WTC11 (cell line): ENCODE data around the gene SFXN1.
A peak's percentile ranks its signal among the peaks of the same experiment; 100 is the strongest.

Source experiments
- ETV6 ChIP-seq: sonication (generic); formaldehyde crosslinking; IDR thresholded peaks from 2 replicates; pipeline ENCODE4 v1.8.1; 2022; ENCODE audit warnings: mild to moderate bottlenecking, missing genetic modification reagents
- FOXP1 ChIP-seq: sonication (generic); formaldehyde crosslinking; IDR thresholded peaks from 2 replicates; pipeline ENCODE4 v1.8.0; 2022; ENCODE audit warnings: missing genetic modification reagents, mild to moderate bottlenecking, moderate library complexity, borderline replicate concordance
- TCF7 ChIP-seq: sonication (generic); formaldehyde crosslinking; IDR thresholded peaks from 2 replicates; pipeline ENCODE4 v1.8.0; 2022; ENCODE audit warnings: mild to moderate bottlenecking, low read depth, missing genetic modification reagents, moderate library complexity
- TF ChIP-seq, protein P1 (sequence below): sonication (generic); formaldehyde crosslinking; IDR thresholded peaks from 2 replicates; pipeline ENCODE4 v1.8.1; 2023; ENCODE audit warnings: mild to moderate bottlenecking, moderate library complexity, missing genetic modification reagents
- TF ChIP-seq, protein P2 (sequence below): sonication (generic); formaldehyde crosslinking; IDR thresholded peaks from 2 replicates; pipeline ENCODE4 v1.8.1; 2022; ENCODE audit warnings: mild to moderate bottlenecking, missing genetic modification reagents, moderate library complexity, borderline replicate concordance
- TF ChIP-seq, protein P3 (sequence below): fragments of 200-600 bp; IDR thresholded peaks from 2 replicates; pipeline ENCODE4 v1.8.0; 2022; ENCODE audit warnings: antibody characterized with exemption
- TF ChIP-seq, protein P4 (sequence below): sonication (generic); formaldehyde crosslinking; IDR thresholded peaks from 2 replicates; pipeline ENCODE4 v1.8.1; 2023; ENCODE audit warnings: mild to moderate bottlenecking, missing genetic modification reagents
- TF ChIP-seq, protein P5 (sequence below): sonication (generic); formaldehyde crosslinking; IDR thresholded peaks from 2 replicates; pipeline ENCODE4 v1.8.0; 2022; ENCODE audit warnings: mild to moderate bottlenecking, missing genetic modification reagents

DNA sequence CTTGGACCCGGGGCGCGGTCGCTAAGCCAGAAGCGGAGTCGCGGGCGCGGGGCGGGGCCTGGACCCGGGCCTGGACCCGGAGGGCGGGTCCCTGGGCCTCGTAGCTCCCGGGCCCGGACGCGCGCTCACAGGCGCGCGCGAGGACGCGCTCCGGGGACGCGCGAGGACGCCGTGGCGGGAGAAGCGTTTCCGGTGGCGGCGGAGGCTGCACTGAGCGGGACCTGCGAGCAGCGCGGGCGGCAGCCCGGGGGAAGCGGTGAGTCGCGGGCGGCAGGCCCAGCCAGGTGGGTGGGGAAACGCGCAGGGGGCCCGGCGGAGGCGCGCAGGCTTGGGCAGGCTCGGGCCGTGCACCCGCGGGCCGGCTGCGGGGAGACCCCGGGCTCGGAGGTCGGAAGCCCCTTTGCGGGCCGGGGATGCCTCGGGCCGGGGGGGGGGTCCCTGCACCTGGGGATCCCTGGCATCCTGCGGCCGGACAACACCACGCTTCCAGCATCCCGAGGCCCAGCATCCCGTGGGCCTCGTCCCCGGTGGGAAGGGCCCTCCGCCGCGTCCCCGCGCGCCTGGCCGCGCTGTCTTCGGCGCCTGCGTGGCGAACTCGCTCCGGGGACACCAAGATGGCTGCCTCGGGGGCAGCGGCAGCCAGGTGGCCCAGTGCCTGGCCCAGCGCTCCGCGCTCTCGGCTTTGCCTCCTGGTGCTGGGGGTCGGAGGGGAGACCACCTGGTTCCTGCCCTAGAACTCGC lies at the start of gene SFXN1:
- TF ChIP-seq, protein P1, sequence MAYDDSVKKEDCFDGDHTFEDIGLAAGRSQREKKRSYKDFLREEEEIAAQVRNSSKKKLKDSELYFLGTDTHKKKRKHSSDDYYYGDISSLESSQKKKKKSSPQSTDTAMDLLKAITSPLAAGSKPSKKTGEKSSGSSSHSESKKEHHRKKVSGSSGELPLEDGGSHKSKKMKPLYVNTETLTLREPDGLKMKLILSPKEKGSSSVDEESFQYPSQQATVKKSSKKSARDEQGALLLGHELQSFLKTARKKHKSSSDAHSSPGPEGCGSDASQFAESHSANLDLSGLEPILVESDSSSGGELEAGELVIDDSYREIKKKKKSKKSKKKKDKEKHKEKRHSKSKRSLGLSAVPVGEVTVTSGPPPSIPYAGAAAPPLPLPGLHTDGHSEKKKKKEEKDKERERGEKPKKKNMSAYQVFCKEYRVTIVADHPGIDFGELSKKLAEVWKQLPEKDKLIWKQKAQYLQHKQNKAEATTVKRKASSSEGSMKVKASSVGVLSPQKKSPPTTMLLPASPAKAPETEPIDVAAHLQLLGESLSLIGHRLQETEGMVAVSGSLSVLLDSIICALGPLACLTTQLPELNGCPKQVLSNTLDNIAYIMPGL (CRISPR knock-in tag) = peak; percentile 81
- TF ChIP-seq, protein P2, sequence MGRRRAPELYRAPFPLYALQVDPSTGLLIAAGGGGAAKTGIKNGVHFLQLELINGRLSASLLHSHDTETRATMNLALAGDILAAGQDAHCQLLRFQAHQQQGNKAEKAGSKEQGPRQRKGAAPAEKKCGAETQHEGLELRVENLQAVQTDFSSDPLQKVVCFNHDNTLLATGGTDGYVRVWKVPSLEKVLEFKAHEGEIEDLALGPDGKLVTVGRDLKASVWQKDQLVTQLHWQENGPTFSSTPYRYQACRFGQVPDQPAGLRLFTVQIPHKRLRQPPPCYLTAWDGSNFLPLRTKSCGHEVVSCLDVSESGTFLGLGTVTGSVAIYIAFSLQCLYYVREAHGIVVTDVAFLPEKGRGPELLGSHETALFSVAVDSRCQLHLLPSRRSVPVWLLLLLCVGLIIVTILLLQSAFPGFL (CRISPR knock-in tag) = no peak
- TF ChIP-seq ETV6 (CRISPR knock-in tag) (0 out of 2 replicates have a peak, but pooled peaks have one; percentile 70), TCF7 (CRISPR knock-in tag) (no peak), FOXP1 (peak; percentile 84)
- TF ChIP-seq, protein P3, sequence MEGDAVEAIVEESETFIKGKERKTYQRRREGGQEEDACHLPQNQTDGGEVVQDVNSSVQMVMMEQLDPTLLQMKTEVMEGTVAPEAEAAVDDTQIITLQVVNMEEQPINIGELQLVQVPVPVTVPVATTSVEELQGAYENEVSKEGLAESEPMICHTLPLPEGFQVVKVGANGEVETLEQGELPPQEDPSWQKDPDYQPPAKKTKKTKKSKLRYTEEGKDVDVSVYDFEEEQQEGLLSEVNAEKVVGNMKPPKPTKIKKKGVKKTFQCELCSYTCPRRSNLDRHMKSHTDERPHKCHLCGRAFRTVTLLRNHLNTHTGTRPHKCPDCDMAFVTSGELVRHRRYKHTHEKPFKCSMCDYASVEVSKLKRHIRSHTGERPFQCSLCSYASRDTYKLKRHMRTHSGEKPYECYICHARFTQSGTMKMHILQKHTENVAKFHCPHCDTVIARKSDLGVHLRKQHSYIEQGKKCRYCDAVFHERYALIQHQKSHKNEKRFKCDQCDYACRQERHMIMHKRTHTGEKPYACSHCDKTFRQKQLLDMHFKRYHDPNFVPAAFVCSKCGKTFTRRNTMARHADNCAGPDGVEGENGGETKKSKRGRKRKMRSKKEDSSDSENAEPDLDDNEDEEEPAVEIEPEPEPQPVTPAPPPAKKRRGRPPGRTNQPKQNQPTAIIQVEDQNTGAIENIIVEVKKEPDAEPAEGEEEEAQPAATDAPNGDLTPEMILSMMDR = no peak
- TF ChIP-seq, protein P4, sequence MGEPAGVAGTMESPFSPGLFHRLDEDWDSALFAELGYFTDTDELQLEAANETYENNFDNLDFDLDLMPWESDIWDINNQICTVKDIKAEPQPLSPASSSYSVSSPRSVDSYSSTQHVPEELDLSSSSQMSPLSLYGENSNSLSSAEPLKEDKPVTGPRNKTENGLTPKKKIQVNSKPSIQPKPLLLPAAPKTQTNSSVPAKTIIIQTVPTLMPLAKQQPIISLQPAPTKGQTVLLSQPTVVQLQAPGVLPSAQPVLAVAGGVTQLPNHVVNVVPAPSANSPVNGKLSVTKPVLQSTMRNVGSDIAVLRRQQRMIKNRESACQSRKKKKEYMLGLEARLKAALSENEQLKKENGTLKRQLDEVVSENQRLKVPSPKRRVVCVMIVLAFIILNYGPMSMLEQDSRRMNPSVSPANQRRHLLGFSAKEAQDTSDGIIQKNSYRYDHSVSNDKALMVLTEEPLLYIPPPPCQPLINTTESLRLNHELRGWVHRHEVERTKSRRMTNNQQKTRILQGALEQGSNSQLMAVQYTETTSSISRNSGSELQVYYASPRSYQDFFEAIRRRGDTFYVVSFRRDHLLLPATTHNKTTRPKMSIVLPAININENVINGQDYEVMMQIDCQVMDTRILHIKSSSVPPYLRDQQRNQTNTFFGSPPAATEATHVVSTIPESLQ (CRISPR knock-in tag) = no peak
- TF ChIP-seq, protein P5, sequence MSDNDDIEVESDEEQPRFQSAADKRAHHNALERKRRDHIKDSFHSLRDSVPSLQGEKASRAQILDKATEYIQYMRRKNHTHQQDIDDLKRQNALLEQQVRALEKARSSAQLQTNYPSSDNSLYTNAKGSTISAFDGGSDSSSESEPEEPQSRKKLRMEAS (CRISPR knock-in tag) = 0 out of 2 replicates have a peak, but pooled peaks have one; percentile 66
